GM12875 (cell line): ENCODE results near the gene CDC42EP3.

Source experiments
- H3K4me3 ChIP-seq: one replicate; pipeline ENCODE4 v1.5.1; 2011; ENCODE audit warnings: low read depth, low read length, control low read depth
- CTCF ChIP-seq: IDR thresholded peaks from 2 replicates; pipeline ENCODE4 v1.5.1; 2011; ENCODE audit warnings: low read depth, mild to moderate bottlenecking, control low read depth, inconsistent platforms, low read length, moderate library complexity, borderline replicate concordance; ENCODE audit not compliant: insufficient read depth

Gene CDC42EP3

GRCh38 chr2:37600735-37601134 lies 70.7 kb downstream of the CDC42EP3 start:
- H3K4me3 ChIP-seq: no peak overlapping the region
- TF ChIP-seq CTCF: no peak

- no peak overlapping the region for H3K4me3 ChIP-seq
- no peak for TF ChIP-seq CTCF
Observed at GRCh38 chr2:37599688-37600525, 71.5 kb downstream of the CDC42EP3 start.

GRCh38 chr2:37593694-37594093 lies 77.7 kb downstream of the CDC42EP3 start:
- TF ChIP-seq CTCF: no peak
- H3K4me3 ChIP-seq: no peak overlapping the region

- H3K4me3 ChIP-seq: no peak overlapping the region
- TF ChIP-seq CTCF: no peak
Observed at GRCh38 chr2:37593024-37593423, 78.4 kb downstream of the CDC42EP3 start.
